Upper lobe of right lung (tissue), 1 donor: Measurements from ENCODE around the gene MARVELD1. TPM values are rescaled to one million over a fixed set of nuclear protein-coding genes. Genes with fewer than 3 reads are reported as not detected.

Experiments used
- ATAC-seq: fragments of 200-7000 bp; cut with Tn5 transposase; one replicate; pipeline ENCODE4 v1.9.1; 2020; ENCODE audit warnings: mild to moderate bottlenecking, moderate library complexity
- DNase-seq: peaks from one replicate; pipeline ENCODE4 v3.0.0-alpha.2; 2020
- H3K27ac ChIP-seq: fragments of 200-600 bp; one replicate; pipeline ENCODE4 v1.8.0; 2022
- H3K27me3 ChIP-seq: fragments of 200-600 bp; one replicate; pipeline ENCODE4 v1.8.0; 2022; ENCODE audit warnings: mild to moderate bottlenecking
- H3K36me3 ChIP-seq: fragments of 200-600 bp; one replicate; pipeline ENCODE4 v1.8.0; 2022
- H3K4me1 ChIP-seq: fragments of 200-600 bp; one replicate; pipeline ENCODE4 v1.8.0; 2022
- H3K4me3 ChIP-seq: fragments of 200-600 bp; one replicate; pipeline ENCODE4 v1.8.0; 2022; ENCODE audit warnings: mild to moderate bottlenecking
- H3K9me3 ChIP-seq: fragments of 200-600 bp; one replicate; pipeline ENCODE4 v1.8.0; 2022
- intact Hi-C: fragments of 100-400 bp; cut with DNase I; formaldehyde crosslinking; loops from one replicate; pipeline ENCODE4 v1.11.0; 2022
- total RNA-seq: library from RNA; stranded (reverse); fragmentation: NEBNext Ultra II Directional; extraction: Animal tissue kit (Norgen Biotek cat#: 25700); gene quantifications from one replicate; pipeline ENCODE4 v1.2.1, GENCODE V29; 2021
- TF ChIP-seq, protein P1 (sequence below): fragments of 200-600 bp; IDR thresholded peaks from one replicate; pipeline ENCODE4 v1.8.0; 2022; ENCODE audit warnings: antibody characterized with exemption
- donor health status: DM: no; HTN: yes; CAD: no; lungs with severe emphysema.

The MARVELD1 gene
- total RNA-seq, 1 donor from 2014 or later, result 43.8 TPM

GRCh38 chr10:97708167-97708566 lies 5.4 kb upstream of the MARVELD1 start:
- ATAC-seq (no peak), DNase-seq (no peak)
- no peak overlapping the region for H3K4me3 ChIP-seq
- TF ChIP-seq, protein P1, sequence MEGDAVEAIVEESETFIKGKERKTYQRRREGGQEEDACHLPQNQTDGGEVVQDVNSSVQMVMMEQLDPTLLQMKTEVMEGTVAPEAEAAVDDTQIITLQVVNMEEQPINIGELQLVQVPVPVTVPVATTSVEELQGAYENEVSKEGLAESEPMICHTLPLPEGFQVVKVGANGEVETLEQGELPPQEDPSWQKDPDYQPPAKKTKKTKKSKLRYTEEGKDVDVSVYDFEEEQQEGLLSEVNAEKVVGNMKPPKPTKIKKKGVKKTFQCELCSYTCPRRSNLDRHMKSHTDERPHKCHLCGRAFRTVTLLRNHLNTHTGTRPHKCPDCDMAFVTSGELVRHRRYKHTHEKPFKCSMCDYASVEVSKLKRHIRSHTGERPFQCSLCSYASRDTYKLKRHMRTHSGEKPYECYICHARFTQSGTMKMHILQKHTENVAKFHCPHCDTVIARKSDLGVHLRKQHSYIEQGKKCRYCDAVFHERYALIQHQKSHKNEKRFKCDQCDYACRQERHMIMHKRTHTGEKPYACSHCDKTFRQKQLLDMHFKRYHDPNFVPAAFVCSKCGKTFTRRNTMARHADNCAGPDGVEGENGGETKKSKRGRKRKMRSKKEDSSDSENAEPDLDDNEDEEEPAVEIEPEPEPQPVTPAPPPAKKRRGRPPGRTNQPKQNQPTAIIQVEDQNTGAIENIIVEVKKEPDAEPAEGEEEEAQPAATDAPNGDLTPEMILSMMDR, result no peak
- H3K4me1 ChIP-seq, result peaks cover 6% of the 10 kb centered on the region
- H3K27me3 ChIP-seq, result no peaks in the 10 kb centered on the region
- H3K9me3 ChIP-seq, result no peaks in the 10 kb centered on the region
- H3K27ac ChIP-seq, result no peak overlapping the region
- intact Hi-C loops, result no loop called here
- no peaks in the 10 kb centered on the region for H3K36me3 ChIP-seq

GRCh38 chr10:97708976-97709946 lies 4.3 kb upstream of the MARVELD1 start:
- Histone ChIP-seq H3K27ac (no peak overlapping the region), H3K4me3 (no peak overlapping the region), H3K9me3 (no peaks in the 10 kb centered on the region), H3K36me3 (no peaks in the 10 kb centered on the region), H3K4me1 (peaks cover 7% of the 10 kb centered on the region), H3K27me3 (no peaks in the 10 kb centered on the region)
- intact Hi-C loops, result no loop called here
- no peak for DNase-seq
- ATAC-seq, result peak; percentile 38
- TF ChIP-seq, protein P1, result peak; percentile 69

GRCh38 chr10:97711640-97712572 lies 1.6 kb upstream of the MARVELD1 start:
- intact Hi-C loops, result no loop called here
- Histone ChIP-seq H3K4me3 (no peak overlapping the region), H3K27ac (no peak overlapping the region), H3K36me3 (peaks cover 4% of the 10 kb centered on the region), H3K4me1 (peaks cover 26% of the 10 kb centered on the region), H3K27me3 (no peaks in the 10 kb centered on the region), H3K9me3 (no peaks in the 10 kb centered on the region)
- DNase-seq (no peak), ATAC-seq (no peak)
- TF ChIP-seq, protein P1, result no peak

DNA sequence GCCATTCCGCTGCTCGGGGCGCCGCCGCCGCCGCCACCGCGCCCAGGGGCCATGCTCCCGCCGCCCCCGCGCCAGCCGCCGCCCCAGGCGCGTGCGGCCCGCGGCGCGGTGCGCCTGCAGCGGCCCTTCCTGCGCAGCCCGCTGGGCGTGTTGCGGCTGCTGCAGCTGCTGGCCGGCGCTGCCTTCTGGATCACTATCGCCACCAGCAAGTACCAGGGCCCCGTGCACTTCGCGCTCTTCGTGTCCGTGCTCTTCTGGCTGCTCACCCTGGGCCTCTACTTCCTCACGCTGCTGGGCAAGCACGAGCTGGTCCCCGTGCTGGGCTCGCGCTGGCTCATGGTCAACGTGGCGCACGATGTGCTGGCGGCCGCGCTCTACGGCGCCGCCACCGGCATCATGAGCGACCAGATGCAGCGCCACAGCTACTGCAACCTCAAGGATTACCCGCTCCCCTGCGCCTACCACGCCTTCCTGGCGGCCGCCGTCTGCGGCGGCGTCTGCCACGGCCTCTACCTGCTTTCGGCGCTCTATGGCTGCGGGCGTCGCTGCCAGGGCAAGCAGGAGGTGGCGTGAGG lies 383 bp downstream of the MARVELD1 start:
- Histone ChIP-seq H3K9me3 (no peaks in the 10 kb centered on the region), H3K27me3 (no peaks in the 10 kb centered on the region), H3K4me3 (peak overlapping the region; percentile 75), H3K36me3 (peaks cover 14% of the 10 kb centered on the region), H3K27ac (peak overlapping the region; percentile 95), H3K4me1 (peaks cover 41% of the 10 kb centered on the region)
- DNase-seq (no peak), ATAC-seq (peak; percentile 69)
- intact Hi-C loops, result no loop called here
- TF ChIP-seq, protein P1, result peak; percentile 29

DNA sequence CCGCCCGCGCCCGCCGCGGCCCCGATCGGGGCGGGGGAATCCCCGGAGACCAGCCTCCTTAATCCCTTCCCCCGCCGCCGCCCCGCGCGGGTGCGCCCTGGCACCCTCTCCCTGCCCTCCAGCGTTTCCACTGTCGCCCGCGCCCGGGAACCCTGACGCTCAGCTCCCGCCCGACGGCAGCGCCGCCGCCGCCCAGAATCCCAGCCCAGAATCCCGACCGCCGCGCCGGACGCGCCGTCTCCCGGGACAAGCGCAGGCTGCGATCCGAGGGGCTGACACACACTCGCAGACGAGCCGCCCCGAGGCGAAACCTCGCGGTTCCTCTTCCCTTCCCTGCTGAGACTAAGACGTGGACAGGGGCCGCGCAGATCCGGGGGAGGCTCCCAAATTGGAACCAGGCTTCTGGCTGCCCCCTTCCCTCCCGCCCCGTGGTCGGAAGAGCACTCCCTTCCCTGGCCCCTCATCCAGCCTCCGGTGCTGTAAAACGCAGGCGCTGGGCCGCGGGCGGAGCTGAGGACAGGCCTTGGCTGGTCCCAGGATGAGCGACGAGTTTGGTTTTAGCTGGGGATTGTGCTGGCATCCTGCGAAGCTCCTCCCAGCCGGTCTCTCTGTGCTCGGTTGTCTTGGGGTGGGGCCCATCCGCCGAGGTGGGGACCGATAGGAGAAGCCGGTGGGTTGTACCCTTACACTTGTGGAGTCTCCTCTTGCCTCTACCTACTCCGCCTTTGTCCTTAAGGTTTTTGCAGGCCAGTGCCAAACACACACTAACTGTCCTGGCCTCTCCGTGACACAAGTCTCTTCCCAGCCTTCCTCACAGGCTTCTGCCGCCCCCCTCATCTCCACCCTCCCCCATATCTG lies 1.1 kb downstream of the MARVELD1 start:
- peak overlapping the region; percentile 75 for H3K4me3 ChIP-seq
- TF ChIP-seq, protein P1, result no peak
- H3K4me1 ChIP-seq, result peaks cover 48% of the 10 kb centered on the region
- H3K27me3 ChIP-seq, result no peaks in the 10 kb centered on the region
- DNase-seq (peak; percentile 87), ATAC-seq (peak; percentile 64)
- intact Hi-C loops, result no loop called here
- no peaks in the 10 kb centered on the region for H3K9me3 ChIP-seq
- H3K27ac ChIP-seq, result peak overlapping the region; percentile 95
- H3K36me3 ChIP-seq, result peaks cover 14% of the 10 kb centered on the region
